Brain microvascular endothelial cell (primary cell): ENCODE data around the gene RAD9A.

ENCODE experiments used
- DNase-seq: peaks from one replicate; pipeline ENCODE4 v3.0.0-alpha.2; 2020
- H3K27ac ChIP-seq: fragments of 250-450 bp; sonication (Bioruptor Pico); 2 replicates; pipeline ENCODE4 v1.5.1; 2020; ENCODE audit warnings: mild to moderate bottlenecking, moderate library complexity
- H3K27me3 ChIP-seq: fragments of 250-450 bp; sonication (Bioruptor Pico); replicated peaks from 2 replicates; pipeline ENCODE4 v1.5.1; 2020; ENCODE audit warnings: mild to moderate bottlenecking
- H3K36me3 ChIP-seq: fragments of 250-450 bp; sonication (Bioruptor Pico); replicated peaks from 2 replicates; pipeline ENCODE4 v1.5.1; 2020; ENCODE audit warnings: mild to moderate bottlenecking
- H3K4me3 ChIP-seq: 2 replicates; pipeline ENCODE4 v1.5.1; 2011; ENCODE audit warnings: low read depth, mild to moderate bottlenecking, control low read depth, low read length, moderate library complexity
- CTCF ChIP-seq: IDR thresholded peaks from 2 replicates; pipeline ENCODE4 v1.5.1; 2011; ENCODE audit warnings: low read depth, mild to moderate bottlenecking, moderate library complexity, low read length, control low read depth, inconsistent platforms; ENCODE audit errors: missing control alignments
- in situ Hi-C: cut with HindIII; loops from 2 replicates; pipeline ENCODE4 v1.10.0; 2017; ENCODE audit warnings: low sequenced_read_pairs, low pct_ligation_motif_present

Gene RAD9A

GRCh38 chr11:67372993-67373647 is 18.7 kb upstream of the RAD9A start, which contains the start of gene CLCF1:
Gene CLCF1 (minus strand): TSS chr11:67373598. CDS start chr11:67373539, 59 bp downstream.
- in situ Hi-C loops, result no loop called here
- TF ChIP-seq CTCF, result no peak
- Histone ChIP-seq H3K36me3 (no peaks in the 10 kb centered on the region), H3K4me3 (peak within 1 kb of the TSS; percentile 63), H3K27me3 (no peaks in the 10 kb centered on the region), H3K27ac (peak within 1 kb of the TSS; percentile 93)
- peak; percentile 35 for DNase-seq

- Histone ChIP-seq H3K27ac (peak overlapping the region; percentile 93), H3K36me3 (no peaks in the 10 kb centered on the region), H3K27me3 (no peaks in the 10 kb centered on the region), H3K4me3 (peak overlapping the region; percentile 63)
- TF ChIP-seq CTCF, result peak; percentile 47
- in situ Hi-C loops, result no loop called here
- peak; percentile 93 for DNase-seq
Measured at GRCh38 chr11:67373648-67374570, 17.9 kb upstream of the RAD9A start.

GRCh38 chr11:67374571-67375281 is 17.1 kb upstream of the RAD9A start:
- H3K27ac ChIP-seq, result peak overlapping the region; percentile 93
- H3K27me3 ChIP-seq, result no peaks in the 10 kb centered on the region
- DNase-seq, result no peak
- H3K4me3 ChIP-seq, result peak overlapping the region; percentile 63
- in situ Hi-C loops, result no loop called here
- TF ChIP-seq CTCF, result no peak
- no peaks in the 10 kb centered on the region for H3K36me3 ChIP-seq

GRCh38 chr11:67375320-67376055 is 16.3 kb upstream of the RAD9A start:
- no peak for DNase-seq
- in situ Hi-C loops, result no loop called here
- H3K4me3 ChIP-seq, result no peak overlapping the region
- TF ChIP-seq CTCF, result no peak
- no peaks in the 10 kb centered on the region for H3K36me3 ChIP-seq
- no peaks in the 10 kb centered on the region for H3K27me3 ChIP-seq
- H3K27ac ChIP-seq, result no peak overlapping the region

- no peak overlapping the region for H3K27ac ChIP-seq
- H3K36me3 ChIP-seq, result no peaks in the 10 kb centered on the region
- no peak for DNase-seq
- no peaks in the 10 kb centered on the region for H3K27me3 ChIP-seq
- no peak for TF ChIP-seq CTCF
- in situ Hi-C loops, result no loop called here
- no peak overlapping the region for H3K4me3 ChIP-seq
Measured at GRCh38 chr11:67376063-67376820, 15.5 kb upstream of the RAD9A start.
